MCF 10A (cell line): Measurements from ENCODE around the gene SESN1. TPM values are rescaled to one million over a fixed set of nuclear protein-coding genes. Genes with fewer than 3 reads are reported as not detected.

Source experiments
- BruUV-seq: library from RNA; stranded (reverse); fragments of 400-500 nt; replicated peaks from 2 replicates; lab custom pipeline; 2021; lab: Mats Ljungman, UMichigan
- CTCF ChIA-PET: fragments of 300-600 bp; sonication (Branson Sonifier 250); formaldehyde crosslinking; extraction: SDS; loops from one replicate; lab custom pipeline; 2021; ENCODE audit warnings: antibody characterized with exemption, inconsistent platforms; lab: Yijun Ruan, JAX
- POLR2A ChIA-PET: fragments of 300-600, 350-650 bp; sonication (Branson Sonifier 250); formaldehyde crosslinking; extraction: SDS; loops from one replicate; lab custom pipeline; 2020; ENCODE audit warnings: antibody characterized with exemption, inconsistent platforms; lab: Yijun Ruan, JAX
- DNase-seq: peaks from one replicate; pipeline ENCODE4 v3.0.0-alpha.2; 2018; ENCODE audit not compliant: unreplicated experiment
- H3K27ac Mint-ChIP-seq: one replicate; pipeline ENCODE4 v1.8.0; 2022; ENCODE audit warnings: mild to moderate bottlenecking, low read depth, mixed read lengths; ENCODE audit not compliant: unreplicated experiment
- H3K27me3 Mint-ChIP-seq: one replicate; pipeline ENCODE4 v1.8.0; 2022; ENCODE audit warnings: mixed read lengths; ENCODE audit not compliant: insufficient read depth, unreplicated experiment
- H3K36me3 Mint-ChIP-seq: one replicate; pipeline ENCODE4 v1.8.0; 2022; ENCODE audit warnings: mild to moderate bottlenecking, moderate library complexity, mixed read lengths; ENCODE audit not compliant: insufficient read depth, unreplicated experiment
- H3K4me1 Mint-ChIP-seq: one replicate; pipeline ENCODE4 v1.8.0; 2022; ENCODE audit warnings: mixed read lengths; ENCODE audit not compliant: insufficient read depth, unreplicated experiment
- H3K4me3 Mint-ChIP-seq: one replicate; pipeline ENCODE4 v1.8.0; 2022; ENCODE audit warnings: mild to moderate bottlenecking, moderate library complexity, mixed read lengths; ENCODE audit not compliant: unreplicated experiment
- H3K9me3 Mint-ChIP-seq: one replicate; pipeline ENCODE4 v1.8.0; 2022; ENCODE audit warnings: mixed read lengths; ENCODE audit not compliant: unreplicated experiment
- intact Hi-C: fragments of 100-400 bp; cut with micrococcal nuclease; formaldehyde crosslinking; loops from 2 replicates; pipeline ENCODE4 v1.14.1; 2022
- total RNA-seq: library from RNA; stranded (reverse); gene quantifications from 2 replicates; pipeline ENCODE4 v1.2.3, GENCODE V29; 2022
- TF ChIP-seq, protein P1 (sequence below): fragments of 200-600 bp; IDR thresholded peaks from one replicate; pipeline ENCODE4 v1.8.0; 2022; ENCODE audit warnings: antibody characterized with exemption, mild to moderate bottlenecking; ENCODE audit not compliant: unreplicated experiment

The SESN1 gene
- total RNA-seq, 1 experiment from 2014 or later: 23.0 TPM

DNA sequence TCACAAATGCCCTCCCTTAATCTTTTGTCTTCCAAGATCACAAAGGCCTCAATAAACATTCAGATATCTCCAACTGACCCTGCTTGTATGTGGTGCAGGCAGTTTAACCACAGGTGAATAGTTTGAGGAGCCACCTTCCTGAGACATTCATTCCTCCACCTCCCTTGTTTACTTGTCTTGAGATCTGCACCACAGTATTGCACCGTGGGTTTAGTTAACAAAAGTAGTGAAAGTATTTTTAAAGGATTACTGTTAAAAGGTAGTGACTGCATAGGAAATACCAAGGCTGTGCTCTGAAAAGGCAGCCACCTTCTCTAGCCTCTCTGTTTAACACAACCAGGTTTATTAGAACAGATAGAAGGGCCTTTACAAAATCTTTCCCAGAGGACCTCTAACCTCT, 46.5 kb downstream of the SESN1 start:
- BruUV-seq: no TSS peak
- ChIA-PET CTCF (interaction anchor here (0.6 kb wide), 1 partner anchor 22 kb away, joined by 3 read pairs; no protein-coding TSS in a partner anchor), POLR2A (interaction anchor here (4.0 to 16.5 kb wide), 3 partner anchors 11 to 37 kb away, joined by 34 to 556 read pairs (median 42); no protein-coding TSS in a partner anchor)
- H3K36me3 Mint-ChIP-seq: peaks cover 4% of the 10 kb centered on the region
- no peak overlapping the region for H3K27ac Mint-ChIP-seq
- H3K4me1 Mint-ChIP-seq: peaks cover 17% of the 10 kb centered on the region
- TF ChIP-seq, protein P1, sequence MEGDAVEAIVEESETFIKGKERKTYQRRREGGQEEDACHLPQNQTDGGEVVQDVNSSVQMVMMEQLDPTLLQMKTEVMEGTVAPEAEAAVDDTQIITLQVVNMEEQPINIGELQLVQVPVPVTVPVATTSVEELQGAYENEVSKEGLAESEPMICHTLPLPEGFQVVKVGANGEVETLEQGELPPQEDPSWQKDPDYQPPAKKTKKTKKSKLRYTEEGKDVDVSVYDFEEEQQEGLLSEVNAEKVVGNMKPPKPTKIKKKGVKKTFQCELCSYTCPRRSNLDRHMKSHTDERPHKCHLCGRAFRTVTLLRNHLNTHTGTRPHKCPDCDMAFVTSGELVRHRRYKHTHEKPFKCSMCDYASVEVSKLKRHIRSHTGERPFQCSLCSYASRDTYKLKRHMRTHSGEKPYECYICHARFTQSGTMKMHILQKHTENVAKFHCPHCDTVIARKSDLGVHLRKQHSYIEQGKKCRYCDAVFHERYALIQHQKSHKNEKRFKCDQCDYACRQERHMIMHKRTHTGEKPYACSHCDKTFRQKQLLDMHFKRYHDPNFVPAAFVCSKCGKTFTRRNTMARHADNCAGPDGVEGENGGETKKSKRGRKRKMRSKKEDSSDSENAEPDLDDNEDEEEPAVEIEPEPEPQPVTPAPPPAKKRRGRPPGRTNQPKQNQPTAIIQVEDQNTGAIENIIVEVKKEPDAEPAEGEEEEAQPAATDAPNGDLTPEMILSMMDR: no peak
- no peak for DNase-seq
- peaks cover 5% of the 10 kb centered on the region for H3K9me3 Mint-ChIP-seq
- intact Hi-C loops: no loop called here
- no peak overlapping the region for H3K4me3 Mint-ChIP-seq
- no peaks in the 10 kb centered on the region for H3K27me3 Mint-ChIP-seq

DNA sequence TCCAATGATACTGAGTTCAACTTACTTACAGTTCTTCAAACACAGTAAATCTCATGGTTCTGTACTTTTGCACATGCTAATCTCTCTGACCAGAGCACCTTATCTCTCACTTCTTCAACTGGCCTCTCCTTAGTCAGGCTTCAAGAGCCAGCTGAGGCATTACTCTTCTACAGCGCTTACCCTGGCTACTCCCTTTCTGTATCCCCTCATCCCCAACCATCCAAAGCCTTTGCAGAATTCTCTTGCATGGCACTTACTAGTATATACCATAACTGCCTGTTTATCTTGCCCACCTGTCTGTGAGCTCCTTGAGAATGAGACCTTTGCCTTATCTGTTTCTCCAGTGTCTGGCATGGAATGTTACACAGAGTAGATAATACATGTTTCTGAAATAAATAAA, 49.2 kb downstream of the SESN1 start:
- intact Hi-C loops: no loop called here
- CTCF ChIA-PET: no interaction called here
- no peak overlapping the region for H3K27ac Mint-ChIP-seq

DNA sequence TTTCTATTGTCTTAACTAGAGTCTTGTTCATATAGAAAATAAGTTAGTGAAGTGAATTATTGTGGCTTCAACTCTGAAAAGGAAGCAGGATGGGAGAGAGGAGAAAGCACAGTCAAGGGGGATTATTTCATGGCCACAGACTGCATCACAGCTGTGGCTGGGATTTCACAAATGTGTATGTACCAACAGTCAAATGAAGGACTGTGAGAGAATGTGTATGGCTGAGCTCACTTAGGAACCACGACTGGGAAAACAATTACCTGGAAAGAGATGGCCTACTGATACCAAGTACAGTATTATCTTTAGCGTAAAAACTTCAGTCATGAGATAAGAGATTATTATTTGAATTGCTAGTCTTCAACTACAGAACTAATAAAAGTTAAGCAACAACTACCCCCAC, 54.9 kb downstream of the SESN1 start:
- Mint-ChIP-seq H3K27me3 (peaks cover 11% of the 10 kb centered on the region), H3K27ac (no peak overlapping the region), H3K4me3 (no peak overlapping the region)

More for the DNA sequence above, 49.2 kb downstream of the SESN1 start:
- H3K36me3 Mint-ChIP-seq: peaks cover 4% of the 10 kb centered on the region
- no peak for DNase-seq
- BruUV-seq: no TSS peak
- H3K4me3 Mint-ChIP-seq: no peak overlapping the region
- H3K4me1 Mint-ChIP-seq: peaks cover 11% of the 10 kb centered on the region
- no peaks in the 10 kb centered on the region for H3K27me3 Mint-ChIP-seq
- POLR2A ChIA-PET: interaction anchor here (0.9 kb wide), 1 partner anchor 29 kb away, joined by 3 read pairs; no protein-coding TSS in a partner anchor
- H3K9me3 Mint-ChIP-seq: peaks cover 5% of the 10 kb centered on the region
- TF ChIP-seq, protein P1: no peak

DNA sequence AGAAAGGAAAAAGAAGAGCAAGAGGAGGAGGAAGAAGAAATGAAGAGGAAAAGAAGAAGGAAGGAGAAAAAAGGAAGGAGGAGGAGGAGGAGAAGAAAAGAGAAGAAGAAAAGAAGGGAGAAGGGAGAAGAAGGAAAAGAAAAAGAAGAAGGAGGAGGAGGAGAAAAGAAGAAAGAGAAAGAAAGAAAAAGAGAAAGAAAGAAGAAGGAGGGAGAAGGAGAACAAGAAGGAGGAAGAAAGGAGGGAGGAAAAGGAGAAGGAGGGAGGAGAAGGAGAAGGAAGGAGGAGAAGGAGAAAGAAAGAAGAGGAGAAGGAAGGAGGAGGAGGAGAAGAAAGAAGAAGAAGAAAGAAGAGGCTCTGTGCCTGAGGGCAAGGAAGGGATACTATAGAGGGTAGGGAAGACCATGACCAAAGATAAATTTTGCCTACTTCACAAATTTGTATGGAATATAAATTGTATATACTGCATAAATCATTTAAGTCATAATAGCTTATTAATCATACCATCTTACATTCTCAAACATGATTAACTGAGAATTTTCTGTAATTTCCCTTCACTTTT, 55.7 kb downstream of the SESN1 start:
- peaks cover 11% of the 10 kb centered on the region for H3K27me3 Mint-ChIP-seq
- no TSS peak for BruUV-seq
- intact Hi-C loops: no loop called here
- CTCF ChIA-PET: interaction anchor here (0.6 kb wide), 1 partner anchor 12 kb away, joined by 4 read pairs; no protein-coding TSS in a partner anchor
- no peak for DNase-seq
- H3K4me1 Mint-ChIP-seq: peaks cover 6% of the 10 kb centered on the region
- no peak overlapping the region for H3K4me3 Mint-ChIP-seq
- peaks cover under 1% of the 10 kb centered on the region for H3K36me3 Mint-ChIP-seq
- no peak overlapping the region for H3K27ac Mint-ChIP-seq
- POLR2A ChIA-PET: interaction anchor here (1.0 to 1.4 kb wide), 7 partner anchors 11 to 481 kb away, joined by 3 to 7 read pairs (median 3); no protein-coding TSS in a partner anchor
- TF ChIP-seq, protein P1: no peak
- no peaks in the 10 kb centered on the region for H3K9me3 Mint-ChIP-seq

More for the DNA sequence above, 54.9 kb downstream of the SESN1 start:
- ChIA-PET POLR2A (interaction anchor here (1.0 to 1.4 kb wide), 5 partner anchors 10 to 31 kb away, joined by 3 to 4 read pairs (median 3); no protein-coding TSS in a partner anchor), CTCF (interaction anchor here (0.6 kb wide), 1 partner anchor 11 kb away, joined by 4 read pairs; no protein-coding TSS in a partner anchor)
- H3K4me1 Mint-ChIP-seq: peaks cover 6% of the 10 kb centered on the region
- DNase-seq: no peak
- intact Hi-C loops: no loop called here
- H3K36me3 Mint-ChIP-seq: peaks cover 4% of the 10 kb centered on the region
- no TSS peak for BruUV-seq
- no peaks in the 10 kb centered on the region for H3K9me3 Mint-ChIP-seq
- TF ChIP-seq, protein P1: no peak
